Bronchial epithelial cell (primary cell): ENCODE data around the gene KIAA0040. TPM values are rescaled to one million over a fixed set of nuclear protein-coding genes. Genes with fewer than 3 reads are reported as not detected.

Experiments
- DNase-seq: peaks from one replicate; pipeline ENCODE4 v3.0.0-alpha.2; 2010; ENCODE audit warnings: low read depth
- FAIRE-seq: peaks from 2 replicates; lab custom pipeline; 2011; peaks lifted over from hg19 to GRCh38; lab: Jason Lieb, UNC
- H3K27me3 ChIP-seq: 2 replicates; pipeline ENCODE4 v1.5.1; 2011; ENCODE audit warnings: low read length; ENCODE audit not compliant: control insufficient read depth, insufficient read depth
- H3K36me3 ChIP-seq: 2 replicates; pipeline ENCODE4 v1.5.1; 2011; ENCODE audit warnings: low read length; ENCODE audit not compliant: control insufficient read depth, insufficient read depth
- H3K4me3 ChIP-seq: 2 replicates; pipeline ENCODE4 v1.5.1; 2011; ENCODE audit warnings: mild to moderate bottlenecking, low read depth, low read length, control low read depth
- total RNA-seq: library from RNA; depleted of rRNA; stranded (reverse); fragments of >200 nt; gene quantifications from 2 replicates; pipeline ENCODE4 v1.2.1, GENCODE V29; 2014
- TF ChIP-seq, protein P1 (sequence below): IDR thresholded peaks from 2 replicates; pipeline ENCODE4 v1.5.1; 2011; ENCODE audit warnings: mild to moderate bottlenecking, moderate library complexity, low read length, control low read depth, inconsistent platforms; ENCODE audit not compliant: insufficient read depth, severe bottlenecking

The KIAA0040 gene
- total RNA-seq, 1 donor from 2014 or later, result 3.9 TPM

DNA sequence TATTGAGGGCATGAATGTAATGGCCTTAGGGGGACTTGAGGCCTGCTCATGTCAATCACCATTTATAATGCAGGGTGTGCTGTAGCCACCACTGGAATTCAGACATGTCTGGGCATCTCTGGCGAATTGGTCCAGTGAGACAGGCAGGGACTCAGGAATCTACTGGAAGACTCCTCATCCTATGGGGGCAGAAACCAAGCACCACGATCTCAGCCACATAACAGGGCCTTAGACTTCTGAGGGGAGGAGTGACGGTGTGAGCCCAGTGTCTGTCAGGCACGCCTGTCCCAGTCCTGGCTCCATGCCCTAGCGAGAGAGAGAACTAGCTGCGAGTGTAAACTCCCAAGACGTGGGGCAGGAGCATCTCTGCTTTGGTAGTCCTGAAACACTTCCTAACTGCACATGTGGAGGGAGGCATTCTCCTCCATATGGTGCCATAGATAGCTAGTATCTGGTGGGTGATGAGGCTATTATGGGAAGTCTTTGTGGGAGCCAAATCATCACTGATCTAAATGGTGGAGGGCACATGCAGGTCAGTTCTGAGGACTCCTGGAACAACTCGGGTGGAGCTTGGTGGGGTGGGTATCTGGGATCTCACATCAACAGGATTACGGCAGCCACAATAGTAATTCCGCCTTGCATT, 29.8 kb upstream of the KIAA0040 start:
- no peak overlapping the region for H3K4me3 ChIP-seq
- DNase-seq, result peak; percentile 94
- TF ChIP-seq, protein P1, sequence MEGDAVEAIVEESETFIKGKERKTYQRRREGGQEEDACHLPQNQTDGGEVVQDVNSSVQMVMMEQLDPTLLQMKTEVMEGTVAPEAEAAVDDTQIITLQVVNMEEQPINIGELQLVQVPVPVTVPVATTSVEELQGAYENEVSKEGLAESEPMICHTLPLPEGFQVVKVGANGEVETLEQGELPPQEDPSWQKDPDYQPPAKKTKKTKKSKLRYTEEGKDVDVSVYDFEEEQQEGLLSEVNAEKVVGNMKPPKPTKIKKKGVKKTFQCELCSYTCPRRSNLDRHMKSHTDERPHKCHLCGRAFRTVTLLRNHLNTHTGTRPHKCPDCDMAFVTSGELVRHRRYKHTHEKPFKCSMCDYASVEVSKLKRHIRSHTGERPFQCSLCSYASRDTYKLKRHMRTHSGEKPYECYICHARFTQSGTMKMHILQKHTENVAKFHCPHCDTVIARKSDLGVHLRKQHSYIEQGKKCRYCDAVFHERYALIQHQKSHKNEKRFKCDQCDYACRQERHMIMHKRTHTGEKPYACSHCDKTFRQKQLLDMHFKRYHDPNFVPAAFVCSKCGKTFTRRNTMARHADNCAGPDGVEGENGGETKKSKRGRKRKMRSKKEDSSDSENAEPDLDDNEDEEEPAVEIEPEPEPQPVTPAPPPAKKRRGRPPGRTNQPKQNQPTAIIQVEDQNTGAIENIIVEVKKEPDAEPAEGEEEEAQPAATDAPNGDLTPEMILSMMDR, result no peak
- FAIRE-seq, result peak; percentile 55
- H3K27me3 ChIP-seq, result no peaks in the 10 kb centered on the region
- no peaks in the 10 kb centered on the region for H3K36me3 ChIP-seq

DNA sequence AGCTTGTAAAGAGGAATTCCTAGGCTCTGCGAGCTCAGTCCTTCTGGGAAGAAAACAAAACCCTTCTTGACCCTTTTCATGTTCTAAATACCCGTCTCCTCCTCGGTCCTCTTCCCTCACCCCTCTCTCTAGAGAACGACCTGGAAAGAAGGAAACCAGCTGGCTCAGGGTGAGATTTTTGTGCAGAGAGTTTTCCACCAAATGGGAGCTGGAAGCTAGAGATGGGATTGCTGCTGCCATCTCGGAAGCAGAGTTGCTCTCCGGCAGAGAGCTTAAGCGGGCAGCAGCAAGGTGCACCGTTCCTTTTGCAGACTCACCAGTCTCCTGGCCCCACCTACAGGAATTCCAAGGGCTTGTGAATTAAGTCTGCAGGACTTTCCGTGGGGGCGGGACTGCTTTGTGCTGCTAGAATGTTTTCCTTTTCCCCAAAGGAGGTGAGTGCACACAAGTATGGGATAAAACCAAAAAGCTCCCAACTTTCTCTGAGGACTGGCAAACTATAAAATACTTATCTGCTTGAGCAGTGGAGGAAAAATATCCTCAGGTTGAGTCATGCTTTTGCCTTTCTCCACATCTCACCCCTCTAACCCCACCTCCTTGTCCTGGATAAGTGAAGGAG, 29.1 kb upstream of the KIAA0040 start:
- DNase-seq, result no peak
- no peak overlapping the region for H3K4me3 ChIP-seq
- TF ChIP-seq, protein P1, result peak; percentile 36
- no peaks in the 10 kb centered on the region for H3K36me3 ChIP-seq
- H3K27me3 ChIP-seq, result no peaks in the 10 kb centered on the region
- FAIRE-seq, result no peak

DNA sequence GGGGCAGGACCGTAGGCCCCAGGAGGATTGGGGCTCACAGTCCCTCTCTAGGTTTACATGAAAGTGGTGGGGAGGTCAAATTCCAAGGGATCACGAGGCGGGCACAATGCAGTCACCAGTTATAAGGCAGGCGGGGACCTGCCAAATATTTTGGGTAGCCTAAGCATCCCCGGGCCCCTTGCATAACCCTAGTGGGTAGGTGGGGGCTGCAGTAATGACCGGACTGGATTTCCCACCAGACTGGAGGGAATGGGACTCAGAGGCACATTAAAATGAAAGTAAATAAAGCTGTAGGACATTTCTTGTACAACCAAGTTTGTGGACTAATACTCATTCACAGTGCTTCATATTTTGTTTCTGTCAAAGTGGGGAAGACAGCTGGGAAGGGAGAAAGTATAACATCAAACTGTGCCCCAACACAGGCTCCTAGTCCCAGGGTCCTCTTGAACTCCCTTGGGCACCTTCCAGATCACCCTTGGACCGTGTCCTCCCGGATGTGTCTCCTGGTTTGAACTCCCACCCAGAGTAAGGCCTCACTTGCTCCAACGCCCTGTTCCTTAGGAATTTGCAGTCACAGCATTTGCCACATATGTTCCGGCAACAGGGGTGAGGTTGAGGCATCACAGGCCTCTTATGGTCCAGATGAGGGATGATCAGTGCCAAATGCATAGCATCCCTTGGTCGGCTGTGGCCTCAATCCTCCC, 28.4 kb upstream of the KIAA0040 start:
- TF ChIP-seq, protein P1, result no peak
- DNase-seq, result no peak
- no peaks in the 10 kb centered on the region for H3K36me3 ChIP-seq
- no peak for FAIRE-seq
- no peaks in the 10 kb centered on the region for H3K27me3 ChIP-seq
- H3K4me3 ChIP-seq, result no peak overlapping the region

DNA sequence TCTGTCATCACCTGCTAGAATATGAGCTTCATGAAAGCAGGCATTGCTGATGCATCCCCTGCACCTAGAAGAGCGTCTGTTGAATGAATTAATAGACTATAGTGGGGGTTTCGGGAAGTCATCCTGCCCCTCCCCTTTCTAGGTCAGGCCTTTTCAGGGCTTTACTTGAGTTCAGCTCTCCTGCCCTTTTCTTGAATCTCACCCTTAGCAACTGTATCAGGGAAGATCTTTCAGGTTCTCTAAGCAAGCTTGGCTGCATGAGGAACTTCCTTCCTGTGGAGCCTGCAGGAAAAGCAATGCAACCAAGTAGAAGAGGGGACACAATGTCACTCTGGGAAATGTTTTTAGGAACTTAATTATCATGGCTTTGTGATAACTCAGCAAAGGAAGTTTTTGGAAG, 27.2 kb upstream of the KIAA0040 start:
- FAIRE-seq (no peak), DNase-seq (no peak)
- H3K36me3 ChIP-seq, result no peaks in the 10 kb centered on the region
- no peak overlapping the region for H3K4me3 ChIP-seq
- no peaks in the 10 kb centered on the region for H3K27me3 ChIP-seq
- TF ChIP-seq, protein P1, result no peak

DNA sequence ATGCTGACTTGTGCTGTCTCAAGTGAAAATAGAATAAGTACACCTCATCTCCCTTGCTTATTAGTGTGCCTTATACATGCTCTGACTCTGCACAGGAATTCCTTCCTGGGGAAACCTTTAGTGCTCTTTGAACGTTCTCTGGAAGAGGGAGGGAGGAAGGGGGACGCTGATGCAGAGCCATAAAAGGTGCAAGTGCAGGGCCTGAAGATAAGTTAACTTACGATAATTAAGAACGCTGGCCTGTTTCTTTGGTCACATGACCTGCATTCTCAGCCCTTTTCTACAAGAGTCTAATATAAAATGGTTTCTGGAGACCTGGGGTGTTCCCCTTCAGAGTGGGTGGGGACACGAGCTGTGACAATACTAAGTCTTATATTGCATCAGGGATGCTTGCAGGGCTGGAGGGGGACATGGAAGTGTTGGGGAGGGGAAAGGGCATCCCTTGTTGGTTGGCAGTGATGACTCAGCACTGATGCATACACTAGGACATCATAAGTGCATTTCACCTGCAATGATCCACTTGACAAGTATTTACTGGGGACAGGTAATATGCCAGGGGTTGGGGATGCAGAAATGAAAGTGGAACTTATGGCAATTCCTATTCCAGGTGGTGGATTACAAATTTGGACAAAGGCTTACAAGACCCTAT, 26.3 kb upstream of the KIAA0040 start:
- Histone ChIP-seq H3K27me3 (no peaks in the 10 kb centered on the region), H3K4me3 (no peak overlapping the region), H3K36me3 (no peaks in the 10 kb centered on the region)
- DNase-seq (peak; percentile 80), FAIRE-seq (no peak)
- TF ChIP-seq, protein P1, result no peak
